H9 (cell line): ENCODE results near the gene PTRH1. TPM values are rescaled to one million over a fixed set of nuclear protein-coding genes. Genes with fewer than 3 reads are reported as not detected.

Experiments
- DNase-seq: peaks from one replicate; pipeline ENCODE4 v3.0.0-alpha.2; 2017
- H2AFZ ChIP-seq: one replicate; pipeline ENCODE4 v1.6.1; 2013; ENCODE audit warnings: mild to moderate bottlenecking, low read length, control low read depth, moderate library complexity
- H2AK5ac ChIP-seq: 2 replicates; pipeline ENCODE4 v1.6.1; 2013; ENCODE audit warnings: low read length, control low read depth, mixed read lengths; ENCODE audit not compliant: insufficient read length
- H2BK120ac ChIP-seq: one replicate; pipeline ENCODE4 v1.6.1; 2013; ENCODE audit warnings: low read depth, mild to moderate bottlenecking, low read length, control low read depth, inconsistent platforms; ENCODE audit not compliant: poor library complexity, severe bottlenecking
- H2BK12ac ChIP-seq: 2 replicates; pipeline ENCODE4 v1.6.1; 2013; ENCODE audit warnings: low read length, control low read depth, mixed read lengths, low read depth; ENCODE audit not compliant: insufficient read length
- H2BK15ac ChIP-seq: 2 replicates; pipeline ENCODE4 v1.6.1; 2013; ENCODE audit warnings: low read depth, low read length, control low read depth
- H2BK20ac ChIP-seq: one replicate; pipeline ENCODE4 v1.6.1; 2013; ENCODE audit warnings: low read depth, mild to moderate bottlenecking, low read length, control low read depth, inconsistent platforms; ENCODE audit not compliant: poor library complexity, severe bottlenecking
- H2BK5ac ChIP-seq: 2 replicates; pipeline ENCODE4 v1.6.1; 2013; ENCODE audit warnings: low read length, control low read depth, mixed read lengths; ENCODE audit not compliant: insufficient read length
- H3K14ac ChIP-seq: 2 replicates; pipeline ENCODE4 v1.6.1; 2013; ENCODE audit warnings: low read length, control low read depth; ENCODE audit not compliant: insufficient read depth
- H3K18ac ChIP-seq: 2 replicates; pipeline ENCODE4 v1.6.1; 2013; ENCODE audit warnings: low read depth, mild to moderate bottlenecking, mixed read lengths, low read length, control low read depth; ENCODE audit not compliant: insufficient read length
- H3K23ac ChIP-seq: 2 replicates; pipeline ENCODE4 v1.6.1; 2013; ENCODE audit warnings: low read length, control low read depth, mixed read lengths, low read depth; ENCODE audit not compliant: insufficient read length
- H3K23me2 ChIP-seq: 2 replicates; pipeline ENCODE4 v1.6.1; 2013; ENCODE audit warnings: low read depth, mild to moderate bottlenecking, mixed read lengths, low read length, control low read depth; ENCODE audit not compliant: insufficient read length, poor library complexity, severe bottlenecking
- H3K27ac ChIP-seq: 2 replicates; pipeline ENCODE4 v1.5.1; 2013; ENCODE audit warnings: low read length, control low read depth, mixed read lengths, low read depth; ENCODE audit not compliant: insufficient read length
- H3K27me3 ChIP-seq: 2 replicates; pipeline ENCODE4 v1.6.1; 2013; ENCODE audit warnings: low read length, control low read depth, inconsistent platforms; ENCODE audit not compliant: insufficient read depth
- H3K4ac ChIP-seq: 2 replicates; pipeline ENCODE4 v1.6.1; 2013; ENCODE audit warnings: low read depth, mild to moderate bottlenecking, control low read depth, inconsistent platforms, low read length, moderate library complexity
- H3K4me1 ChIP-seq: 2 replicates; pipeline ENCODE4 v1.6.1; 2013; ENCODE audit warnings: low read length, control low read depth, inconsistent platforms; ENCODE audit not compliant: insufficient read depth
- H3K4me2 ChIP-seq: 2 replicates; pipeline ENCODE4 v1.6.1; 2013; ENCODE audit warnings: low read length, control low read depth, mixed read lengths; ENCODE audit not compliant: insufficient read length, insufficient read depth
- H3K56ac ChIP-seq: 2 replicates; pipeline ENCODE4 v1.6.1; 2013; ENCODE audit warnings: low read depth, mild to moderate bottlenecking, mixed read lengths, low read length, control low read depth; ENCODE audit not compliant: insufficient read length
- H3K79me1 ChIP-seq: 2 replicates; pipeline ENCODE4 v1.6.1; 2013; ENCODE audit warnings: low read depth, mild to moderate bottlenecking, moderate library complexity, low read length, control low read depth, inconsistent platforms; ENCODE audit not compliant: insufficient read depth, poor library complexity, severe bottlenecking
- H3K79me2 ChIP-seq: 2 replicates; pipeline ENCODE4 v1.6.1; 2013; ENCODE audit warnings: low read length, control low read depth, inconsistent platforms; ENCODE audit not compliant: insufficient read depth
- H3K9ac ChIP-seq: 2 replicates; pipeline ENCODE4 v1.6.1; 2013; ENCODE audit warnings: low read length, control low read depth, mixed read lengths; ENCODE audit not compliant: insufficient read length; ENCODE audit errors: extremely low read depth
- H3K9me3 ChIP-seq: one replicate; pipeline ENCODE4 v1.6.1; 2013; ENCODE audit warnings: low read depth, low read length, inconsistent platforms; ENCODE audit not compliant: control insufficient read depth
- H3T11ph ChIP-seq: one replicate; pipeline ENCODE4 v1.6.1; 2013; ENCODE audit warnings: mild to moderate bottlenecking, low read length, control low read depth, inconsistent platforms
- H4K20me1 ChIP-seq: one replicate; pipeline ENCODE4 v1.6.1; 2013; ENCODE audit not compliant: control insufficient read depth, insufficient read length, insufficient read depth
- H4K5ac ChIP-seq: 2 replicates; pipeline ENCODE4 v1.6.1; 2013; ENCODE audit warnings: low read depth, mild to moderate bottlenecking, mixed read lengths, low read length, control low read depth; ENCODE audit not compliant: insufficient read length
- H4K8ac ChIP-seq: replicated peaks from 2 replicates; pipeline ENCODE4 v1.6.1; 2013; ENCODE audit warnings: low read length, control low read depth, mixed read lengths, low read depth; ENCODE audit not compliant: insufficient read length
- H4K91ac ChIP-seq: 2 replicates; pipeline ENCODE4 v1.6.1; 2013; ENCODE audit warnings: low read depth, mild to moderate bottlenecking, moderate library complexity, mixed read lengths, low read length, control low read depth; ENCODE audit not compliant: insufficient read length
- H3K27ac Mint-ChIP-seq, 3 experiments: 2 replicates in 2 of 3; 3 replicates in 1 of 3; pipeline ENCODE4 v1.8.0; 2020 to 2021; ENCODE audit warnings: mixed read lengths in 3 of 3, mild to moderate bottlenecking in 1 of 3, moderate library complexity in 1 of 3
- H3K27me3 Mint-ChIP-seq: 2 replicates; pipeline ENCODE4 v1.8.0; 2021; ENCODE audit warnings: low read depth, mild to moderate bottlenecking, moderate library complexity, mixed read lengths
- H3K36me3 Mint-ChIP-seq, 3 experiments: 2 replicates in 2 of 3; 3 replicates in 1 of 3; pipeline ENCODE4 v1.8.0; 2020 to 2021; ENCODE audit warnings: low read depth in 3 of 3, mixed read lengths in 3 of 3; ENCODE audit not compliant: insufficient read depth in 1 of 3
- H3K4me1 Mint-ChIP-seq, 2 experiments: 2 replicates each; pipeline ENCODE4 v1.8.0; 2020; ENCODE audit warnings: mixed read lengths in 2 of 2
- H3K4me3 Mint-ChIP-seq, 2 experiments: 2 replicates in 1 of 2; 3 replicates in 1 of 2; pipeline ENCODE4 v1.8.0; 2020 to 2021; ENCODE audit warnings: mild to moderate bottlenecking in 2 of 2, mixed read lengths in 2 of 2, moderate library complexity in 1 of 2
- H3K9me3 Mint-ChIP-seq, 2 experiments: 2 replicates in 1 of 2; 3 replicates in 1 of 2; pipeline ENCODE4 v1.8.0; 2020; ENCODE audit warnings: mild to moderate bottlenecking in 2 of 2, mixed read lengths in 2 of 2, moderate library complexity in 1 of 2
- WGBS: extraction: QIAGEN DNeasy Blood & Tissue Kit; methylation state at CpG from one replicate; pipeline ENCODE4 v1.1.7; 2013; ENCODE audit warnings: missing lambda C conversion rate, low lambda C conversion rate, mixed read lengths; ENCODE audit not compliant: insufficient read length; ENCODE audit errors: extremely low coverage; 5-methylcytosine and 5-hydroxymethylcytosine counted together
- total RNA-seq: library from RNA; stranded (reverse); gene quantifications from 2 replicates; pipeline ENCODE4 v1.2.1, GENCODE V29; 2021
- TF ChIP-seq, protein P1 (sequence below): fragments of 200-600 bp; sonication (generic); conservative IDR thresholded peaks from 3 replicates; pipeline ENCODE4 v1.8.0; 2021; ENCODE audit warnings: antibody characterized with exemption, mild to moderate bottlenecking

Gene PTRH1
- total RNA-seq, 1 experiment from 2014 or later: 10.9 TPM

DNA sequence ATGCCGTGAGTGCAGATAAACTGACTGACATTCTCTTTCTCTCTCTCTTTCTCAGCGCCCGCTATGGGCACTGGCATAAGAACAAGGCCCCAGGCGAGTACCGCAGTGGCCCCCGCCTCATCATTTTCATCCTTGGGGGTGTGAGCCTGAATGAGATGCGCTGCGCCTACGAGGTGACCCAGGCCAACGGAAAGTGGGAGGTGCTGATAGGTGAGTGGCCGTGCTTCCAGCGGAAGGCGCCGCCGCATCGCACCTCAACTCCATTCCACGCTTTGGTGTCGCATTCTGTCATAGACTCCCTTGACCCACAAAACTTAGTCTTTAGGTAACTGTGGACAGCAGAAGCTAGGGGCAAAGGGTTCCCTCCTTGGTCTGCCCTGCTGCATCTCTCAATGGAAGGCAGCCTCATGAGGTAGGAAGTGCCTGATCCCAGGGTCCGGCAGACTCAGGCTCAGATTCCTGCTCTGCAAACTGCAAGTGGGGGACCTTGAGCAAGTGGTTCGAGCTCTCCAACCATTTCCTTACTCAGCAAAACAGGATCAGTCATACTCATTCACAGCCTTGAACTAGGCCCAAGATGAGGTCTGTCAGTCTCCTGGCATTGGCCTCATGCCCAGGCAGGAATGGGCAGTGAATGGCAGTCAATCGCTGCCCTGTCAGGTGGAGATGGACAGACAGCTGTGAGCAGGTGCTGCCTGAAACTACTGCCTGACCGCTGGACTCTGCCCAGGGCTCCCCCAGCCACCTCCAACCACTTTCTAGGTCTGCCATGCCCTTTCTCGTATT, 32.9 kb downstream of the PTRH1 start:
- H2BK15ac ChIP-seq: no peak overlapping the region
- no peak overlapping the region for H4K91ac ChIP-seq
- no peaks in the 10 kb centered on the region for H3K79me1 ChIP-seq
- H4K5ac ChIP-seq: no peak overlapping the region
- TF ChIP-seq, protein P1, sequence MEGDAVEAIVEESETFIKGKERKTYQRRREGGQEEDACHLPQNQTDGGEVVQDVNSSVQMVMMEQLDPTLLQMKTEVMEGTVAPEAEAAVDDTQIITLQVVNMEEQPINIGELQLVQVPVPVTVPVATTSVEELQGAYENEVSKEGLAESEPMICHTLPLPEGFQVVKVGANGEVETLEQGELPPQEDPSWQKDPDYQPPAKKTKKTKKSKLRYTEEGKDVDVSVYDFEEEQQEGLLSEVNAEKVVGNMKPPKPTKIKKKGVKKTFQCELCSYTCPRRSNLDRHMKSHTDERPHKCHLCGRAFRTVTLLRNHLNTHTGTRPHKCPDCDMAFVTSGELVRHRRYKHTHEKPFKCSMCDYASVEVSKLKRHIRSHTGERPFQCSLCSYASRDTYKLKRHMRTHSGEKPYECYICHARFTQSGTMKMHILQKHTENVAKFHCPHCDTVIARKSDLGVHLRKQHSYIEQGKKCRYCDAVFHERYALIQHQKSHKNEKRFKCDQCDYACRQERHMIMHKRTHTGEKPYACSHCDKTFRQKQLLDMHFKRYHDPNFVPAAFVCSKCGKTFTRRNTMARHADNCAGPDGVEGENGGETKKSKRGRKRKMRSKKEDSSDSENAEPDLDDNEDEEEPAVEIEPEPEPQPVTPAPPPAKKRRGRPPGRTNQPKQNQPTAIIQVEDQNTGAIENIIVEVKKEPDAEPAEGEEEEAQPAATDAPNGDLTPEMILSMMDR: no peak
- H3K9me3 Mint-ChIP-seq: no peaks in the 10 kb centered on the region
- H2AFZ ChIP-seq: no peak overlapping the region
- no peak overlapping the region for H3K4ac ChIP-seq
- H2BK5ac ChIP-seq: no peak overlapping the region
- H3K14ac ChIP-seq: no peak overlapping the region
- no peak overlapping the region for H3K18ac ChIP-seq
- H3K9ac ChIP-seq: no peak overlapping the region
- no peaks in the 10 kb centered on the region for H3K4me1 ChIP-seq
- H2BK20ac ChIP-seq: no peak overlapping the region
- no peak overlapping the region for H3T11ph ChIP-seq
- H3K27me3 ChIP-seq: no peaks in the 10 kb centered on the region
- H3K23me2 ChIP-seq: no peaks in the 10 kb centered on the region
- H3K27me3 Mint-ChIP-seq: no peaks in the 10 kb centered on the region
- no peak for DNase-seq
- no peaks in the 10 kb centered on the region for H3K79me2 ChIP-seq
- no peak overlapping the region for H2BK120ac ChIP-seq
- H3K27ac ChIP-seq: no peak overlapping the region
- H2AK5ac ChIP-seq: no peak overlapping the region
- no peak overlapping the region for H3K4me3 Mint-ChIP-seq
- no peaks in the 10 kb centered on the region for H4K20me1 ChIP-seq
- H3K27ac Mint-ChIP-seq: no peak overlapping the region; a peak in 2 of 7 replicates
- H3K56ac ChIP-seq: no peak overlapping the region
- H3K9me3 ChIP-seq: no peaks in the 10 kb centered on the region
- no peak overlapping the region for H3K23ac ChIP-seq
- H3K36me3 Mint-ChIP-seq: peaks cover 23 to 43% (median 30%) of the 10 kb centered on the region in 3 experiments; a peak in 6 of 7 replicates
- no peak overlapping the region for H4K8ac ChIP-seq
- H2BK12ac ChIP-seq: no peak overlapping the region
- no CpG with 5 or more reads among the region's 23 CpGs for WGBS
- H3K4me1 Mint-ChIP-seq: no peaks in the 10 kb centered on the region
- no peak overlapping the region for H3K4me2 ChIP-seq
